GM19239 (cell line): ENCODE results near the gene DCBLD2.

Experiments used
- DNase-seq: peaks from one replicate; pipeline ENCODE4 v3.0.0; 2011; ENCODE audit warnings: low spot score; ENCODE audit not compliant: insufficient read length
- FAIRE-seq: peaks from 2 replicates; lab custom pipeline; 2011; peaks lifted over from hg19 to GRCh38; lab: Jason Lieb, UNC

The DCBLD2 gene

DNA sequence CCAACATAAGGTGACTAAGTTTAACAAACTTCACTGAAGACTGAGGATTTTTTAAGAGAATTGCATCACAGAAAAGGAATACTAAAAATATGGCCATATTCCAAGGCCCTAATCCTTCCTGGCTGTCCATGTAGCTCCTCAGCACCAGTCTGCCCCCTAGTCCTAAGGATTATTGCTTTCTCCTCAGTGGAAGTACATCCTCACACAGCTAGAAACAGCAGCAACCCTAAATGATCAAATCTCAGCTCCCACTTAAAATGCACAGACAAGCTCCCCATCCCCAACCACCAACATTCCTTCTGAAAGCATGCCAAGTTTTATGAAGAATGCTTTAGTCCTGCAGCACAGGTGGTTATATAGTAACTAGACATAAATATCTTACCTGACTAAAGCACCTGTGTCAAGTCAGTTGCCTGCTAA lies 123.7 kb downstream of the DCBLD2 start:
- FAIRE-seq (no peak), DNase-seq (no peak)

DNA sequence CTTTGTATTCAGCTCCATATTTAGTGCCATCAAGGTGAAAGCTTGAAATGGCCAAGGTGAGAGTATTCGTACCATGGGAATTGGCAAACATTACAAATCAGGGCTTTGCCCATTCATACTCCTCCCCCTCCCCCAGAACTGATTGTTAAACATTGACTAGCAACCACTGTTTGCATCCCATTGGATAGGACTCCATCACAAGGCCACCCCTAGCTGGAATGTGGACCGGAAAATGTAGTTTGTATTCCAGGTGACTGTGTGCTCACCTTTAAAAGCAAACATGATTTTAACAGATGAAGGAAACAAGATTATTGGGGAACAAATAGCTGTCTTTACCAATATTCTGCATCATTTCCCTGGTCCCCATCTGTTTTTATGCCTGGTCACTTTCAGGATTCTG lies 124.2 kb downstream of the DCBLD2 start:
- no peak for FAIRE-seq
- no peak for DNase-seq

DNA sequence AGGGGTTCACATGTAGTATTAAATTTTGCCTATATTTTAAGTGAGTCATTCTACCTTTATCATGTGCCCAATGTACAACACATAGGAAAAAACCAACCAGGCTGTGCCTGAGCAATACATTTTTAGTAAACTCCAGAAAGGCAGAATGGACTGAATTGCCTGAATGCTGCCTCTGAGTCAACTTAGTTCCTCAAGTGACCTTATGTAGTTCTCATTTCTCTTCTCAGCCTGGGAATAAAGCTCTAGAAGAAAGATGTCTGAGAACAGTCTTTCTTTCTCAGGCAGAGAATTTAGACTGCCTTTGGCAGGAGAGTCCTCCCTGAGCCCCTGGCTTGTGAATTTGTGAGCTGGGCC lies 125.4 kb downstream of the DCBLD2 start:
- DNase-seq (no peak), FAIRE-seq (no peak)

DNA sequence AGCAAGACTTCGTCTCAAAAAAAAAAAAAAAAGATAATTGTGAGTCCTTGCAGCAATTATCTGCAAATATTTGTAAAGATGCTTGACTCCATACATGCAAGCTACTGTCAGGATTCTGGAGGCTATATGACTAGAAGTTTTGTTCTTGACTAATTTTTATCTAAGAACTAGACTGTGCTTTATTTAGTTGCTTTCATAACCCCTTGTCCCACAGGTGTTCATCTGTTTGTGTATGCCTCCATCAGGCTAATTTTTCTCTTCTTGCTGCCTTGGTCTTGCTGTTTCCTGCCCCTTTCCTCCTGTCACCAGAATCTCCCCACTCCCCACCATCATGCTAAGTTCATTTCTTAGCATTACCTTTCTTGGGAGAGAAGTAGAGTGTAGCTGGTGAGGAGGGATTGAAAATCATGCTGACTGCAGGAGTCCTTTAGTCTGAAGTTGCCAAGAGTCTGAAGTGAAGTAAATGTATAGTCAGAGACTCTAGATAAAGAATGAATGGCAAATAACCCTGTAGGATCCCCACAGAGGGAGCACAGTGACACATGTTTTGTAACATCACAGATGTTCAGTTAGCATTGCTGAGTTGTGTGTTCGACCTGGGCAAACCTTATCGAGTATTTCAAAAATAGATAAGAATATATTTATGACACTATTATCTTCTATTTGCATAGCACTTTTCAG lies 125.9 kb downstream of the DCBLD2 start:
- DNase-seq (no peak), FAIRE-seq (no peak)

DNA sequence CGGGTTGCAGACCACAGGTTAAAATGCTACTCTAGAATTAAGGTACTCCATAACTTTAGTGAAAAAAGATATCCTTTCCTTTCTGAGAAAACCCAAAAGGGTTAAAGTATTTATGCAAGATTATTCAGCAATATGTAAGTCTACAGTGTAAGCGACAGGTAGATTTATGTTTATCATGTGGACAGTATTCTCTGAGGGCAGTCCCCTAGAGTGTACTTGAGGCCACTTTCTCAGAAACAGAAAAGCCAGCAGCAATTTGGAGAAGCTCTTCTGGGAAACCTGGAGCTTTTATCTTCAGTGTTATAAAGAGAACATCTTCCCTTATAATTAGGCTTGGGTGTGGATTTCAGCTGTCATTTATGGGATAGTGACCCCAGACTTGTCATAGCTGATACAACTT lies 129.5 kb downstream of the DCBLD2 start:
- no peak for FAIRE-seq

DNA sequence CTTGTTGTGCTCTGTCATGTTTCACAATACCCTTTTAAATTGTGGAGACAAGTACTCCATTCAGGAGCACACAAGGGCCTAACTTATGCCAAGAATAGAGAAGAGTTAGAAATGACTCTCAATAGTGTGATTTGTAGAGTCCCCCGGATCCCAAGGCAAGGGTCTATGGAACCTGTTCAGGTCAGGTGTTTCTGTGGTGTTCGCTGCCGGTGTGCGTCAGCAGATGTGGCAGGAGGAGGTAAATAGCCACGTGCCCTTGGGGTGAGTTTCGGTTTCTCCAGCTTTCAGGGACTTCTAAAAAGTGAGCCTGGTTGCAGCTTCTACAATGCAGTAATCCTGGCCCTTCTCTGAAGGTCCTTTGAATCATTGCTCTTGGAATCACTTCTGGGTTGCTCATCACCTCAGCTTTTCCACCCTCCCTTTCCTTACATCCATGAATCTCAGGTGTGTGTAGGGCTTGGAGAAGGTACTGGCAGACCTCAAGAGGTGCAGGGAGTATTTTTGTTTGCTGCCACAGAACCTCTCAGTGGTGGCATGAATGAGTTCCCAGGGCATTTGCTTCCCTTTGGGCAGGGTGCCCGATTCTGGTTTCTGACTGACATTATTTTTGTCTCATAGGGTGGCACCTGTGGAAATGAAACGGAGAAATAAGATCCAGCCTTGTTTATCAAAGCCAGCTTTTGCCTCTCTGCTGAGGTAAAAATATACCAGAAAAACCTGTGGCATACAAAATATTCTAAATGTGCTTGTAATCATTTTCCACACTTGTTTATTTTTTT lies 131.0 kb downstream of the DCBLD2 start:
- DNase-seq = no peak
- peak; percentile 53 for FAIRE-seq

More for the DNA sequence above, 129.5 kb downstream of the DCBLD2 start:
- no peak for DNase-seq

DNA sequence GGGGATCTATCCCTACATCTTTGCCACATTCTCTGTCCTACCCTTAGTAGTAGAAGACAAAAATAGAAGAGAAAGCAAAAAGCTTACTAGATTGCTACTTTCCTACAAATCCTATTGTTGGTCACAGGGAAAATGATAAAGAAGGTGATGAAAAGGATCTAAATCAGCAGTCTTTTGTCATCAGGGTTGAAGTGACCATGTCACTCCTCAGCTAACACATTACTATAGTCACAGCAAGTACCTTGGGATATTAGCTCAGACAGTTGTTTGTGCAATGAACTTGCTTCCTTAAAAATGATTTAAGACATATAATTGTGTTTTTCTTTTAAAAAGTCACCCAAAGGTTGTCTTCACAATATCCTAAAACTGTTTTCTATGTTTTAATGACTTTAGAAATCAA lies 132.0 kb downstream of the DCBLD2 start:
- DNase-seq (no peak), FAIRE-seq (no peak)

DNA sequence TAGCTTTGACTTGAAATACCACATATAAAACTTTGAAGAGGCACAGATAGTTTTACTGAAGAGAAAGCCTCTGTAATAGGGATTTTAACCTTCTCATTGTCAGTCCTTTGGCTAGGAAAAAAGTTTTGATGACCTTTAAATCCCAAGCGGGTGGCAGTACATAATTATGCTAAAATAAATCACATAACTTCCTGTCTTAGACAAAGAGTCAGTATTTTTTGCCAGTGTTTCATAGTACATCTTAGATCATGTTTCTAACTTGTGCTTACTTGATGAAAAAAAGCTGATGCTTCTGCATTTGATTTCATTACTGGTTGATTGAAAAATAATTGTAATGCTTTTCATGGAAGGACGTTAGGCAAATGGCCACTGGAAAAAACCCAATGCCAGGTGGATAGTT lies 132.5 kb downstream of the DCBLD2 start:
- FAIRE-seq (peak; percentile 21), DNase-seq (no peak)

DNA sequence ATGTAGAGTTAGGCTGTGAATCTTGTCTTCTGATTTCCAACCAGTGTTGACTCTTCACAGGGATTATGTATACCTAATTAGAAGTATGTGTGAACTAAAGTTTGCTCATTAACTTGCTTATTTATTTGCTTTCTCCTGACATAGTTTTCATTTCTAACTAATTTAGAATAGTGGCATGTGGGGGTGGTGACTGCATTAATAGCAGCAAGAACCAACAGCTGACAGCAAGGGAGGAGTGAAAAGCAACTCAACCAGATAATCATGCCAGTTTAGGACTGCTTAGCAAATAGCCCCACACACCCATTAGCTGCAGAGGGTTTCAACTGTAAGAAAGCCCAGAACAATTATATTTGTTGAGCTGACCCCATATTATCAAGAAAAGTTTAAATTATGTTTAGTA lies 134.6 kb downstream of the DCBLD2 start:
- FAIRE-seq = no peak
- no peak for DNase-seq

DNA sequence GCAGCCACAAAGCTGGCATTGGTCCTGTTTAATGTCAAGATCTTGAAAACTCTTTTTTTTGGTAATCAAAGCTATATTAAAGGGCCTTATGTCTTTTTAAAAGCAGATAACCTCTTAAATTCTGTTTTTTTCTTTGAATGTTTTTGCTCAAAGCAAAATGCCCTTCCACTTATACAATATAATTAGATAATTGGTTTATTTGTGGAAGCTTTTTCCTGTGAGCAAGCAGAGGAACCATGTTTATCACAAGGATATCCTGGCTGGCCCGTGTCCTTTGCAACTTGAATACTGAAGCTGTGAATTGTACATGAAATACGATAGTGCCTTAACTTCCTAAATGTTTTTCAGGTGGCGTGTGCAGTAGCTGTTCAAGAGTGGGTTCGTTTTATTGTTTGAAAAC lies 135.8 kb downstream of the DCBLD2 start:
- DNase-seq = no peak
- FAIRE-seq = no peak

DNA sequence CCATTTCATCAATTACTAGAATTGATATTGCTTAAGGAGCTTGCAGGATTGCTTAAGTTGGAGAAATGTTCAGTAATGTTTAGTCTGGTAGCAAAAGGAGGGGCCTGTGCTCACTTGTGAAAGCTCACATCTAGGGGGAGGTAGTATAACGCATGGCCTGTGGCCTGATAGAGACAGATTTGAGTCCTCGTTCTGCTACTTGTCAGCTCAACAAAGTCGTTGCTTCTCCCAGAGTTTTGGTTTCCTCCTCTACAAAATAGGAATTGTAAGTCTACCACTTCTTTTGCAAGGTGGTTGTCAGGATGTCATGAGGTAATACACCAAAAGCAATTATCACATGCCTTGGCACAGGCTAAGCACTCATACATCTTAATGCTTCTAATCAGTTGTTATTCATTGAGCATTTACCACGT lies 137.0 kb downstream of the DCBLD2 start:
- DNase-seq = no peak
- no peak for FAIRE-seq

DNA sequence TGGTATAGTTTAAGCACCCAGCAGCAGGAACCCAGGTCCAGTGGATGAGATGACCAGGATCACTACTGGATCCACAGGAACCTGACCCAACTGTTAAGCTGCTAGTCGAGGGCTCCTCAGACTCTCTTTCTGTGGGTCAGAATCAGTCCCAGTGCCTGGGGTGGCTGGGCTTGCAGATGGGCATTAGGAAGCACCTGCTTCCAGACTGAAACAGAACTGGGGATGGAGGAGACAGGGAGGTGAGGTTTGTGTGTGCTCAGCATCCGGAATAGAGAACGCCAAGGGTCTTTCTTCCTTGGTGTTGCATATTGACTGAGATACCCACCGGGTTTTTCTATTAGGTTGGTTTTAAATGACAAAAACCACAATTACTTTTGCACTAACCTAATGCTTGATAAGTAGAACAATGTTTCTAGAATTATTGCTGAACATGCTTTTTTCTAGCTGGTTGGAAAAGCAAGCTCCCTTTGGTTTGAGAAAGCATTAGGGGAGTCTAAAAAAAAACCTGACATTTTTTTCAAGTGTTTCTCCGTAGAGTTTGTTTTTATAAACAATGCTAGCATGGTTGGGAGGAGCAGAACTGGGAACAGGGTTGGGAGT lies 137.6 kb downstream of the DCBLD2 start:
- DNase-seq = no peak
- no peak for FAIRE-seq

DNA sequence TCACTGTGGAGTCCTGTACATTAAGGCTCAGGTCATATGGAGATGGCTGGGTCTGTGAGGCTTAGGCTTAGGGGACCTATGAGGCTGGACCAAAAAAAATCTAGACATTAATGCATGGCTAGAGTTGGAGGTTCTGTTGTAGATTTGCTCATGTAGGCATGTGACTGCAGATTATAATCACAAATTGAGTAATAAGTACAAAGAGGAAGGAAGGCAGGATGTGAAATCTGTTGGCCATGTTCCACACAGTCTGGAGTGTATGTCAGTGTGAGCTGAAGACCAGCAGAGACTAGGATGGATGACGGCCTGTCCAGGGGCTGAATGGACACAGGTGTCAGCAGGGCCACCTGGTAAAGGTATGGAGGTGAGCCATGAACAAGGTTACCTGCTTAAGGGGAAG lies 138.4 kb downstream of the DCBLD2 start, which contains the start of gene ST3GAL6:
Gene ST3GAL6, plus strand, starts transcription at position 265 of the 400 bp plus-strand sequence. CDS start 5,101 bp downstream, outside the sequence.
- DNase-seq (no peak), FAIRE-seq (peak; percentile 60)

DNA sequence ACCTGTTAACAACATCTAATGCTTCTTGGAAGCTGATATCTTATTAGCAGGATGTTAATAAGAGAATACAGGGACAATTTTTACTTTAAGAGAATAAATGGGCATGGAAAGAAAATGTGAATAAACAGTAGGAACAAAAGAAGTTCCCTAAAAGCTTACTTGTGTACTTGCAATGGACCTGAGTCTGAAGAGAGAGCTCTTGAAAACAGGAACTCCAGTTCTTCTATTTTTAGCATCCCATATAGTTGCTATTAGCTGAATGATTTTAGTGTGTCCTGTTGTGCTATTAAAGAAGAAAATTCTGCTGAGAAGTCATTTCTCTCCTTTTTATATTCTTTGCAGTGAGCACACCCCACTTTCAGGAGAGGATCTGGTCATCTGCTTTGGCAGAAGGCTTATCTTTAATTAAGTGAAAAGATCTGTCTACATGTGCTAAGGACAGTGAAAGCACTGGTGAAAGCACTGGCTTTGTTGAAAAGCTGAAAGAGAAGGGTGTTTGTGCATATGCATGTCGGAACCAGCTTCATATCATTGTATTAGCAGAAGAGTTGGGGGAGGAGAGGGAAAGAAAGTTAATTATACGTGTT lies 139.8 kb downstream of the DCBLD2 start:
- no peak for FAIRE-seq

DNA sequence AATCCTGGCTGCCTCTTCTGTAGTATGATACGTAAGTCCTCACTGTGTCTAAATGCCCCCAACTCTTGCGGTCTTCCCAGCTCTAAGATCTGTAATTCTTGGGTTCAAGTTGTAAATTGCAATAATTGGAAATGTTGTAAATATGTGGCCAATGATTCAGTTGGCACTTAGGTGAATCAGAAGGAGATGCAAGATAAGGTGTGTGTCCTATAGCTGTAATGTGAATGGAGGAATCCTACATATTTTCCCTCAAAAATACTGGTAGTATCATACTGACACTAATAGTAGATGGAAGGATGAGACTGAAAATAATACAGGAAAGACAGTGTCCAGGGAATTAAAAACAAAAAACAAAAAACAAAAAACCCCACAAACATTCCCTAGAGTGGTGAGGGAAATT lies 141.9 kb downstream of the DCBLD2 start:
- FAIRE-seq = no peak
- no peak for DNase-seq

More for the DNA sequence above, 139.8 kb downstream of the DCBLD2 start:
- no peak for DNase-seq

DNA sequence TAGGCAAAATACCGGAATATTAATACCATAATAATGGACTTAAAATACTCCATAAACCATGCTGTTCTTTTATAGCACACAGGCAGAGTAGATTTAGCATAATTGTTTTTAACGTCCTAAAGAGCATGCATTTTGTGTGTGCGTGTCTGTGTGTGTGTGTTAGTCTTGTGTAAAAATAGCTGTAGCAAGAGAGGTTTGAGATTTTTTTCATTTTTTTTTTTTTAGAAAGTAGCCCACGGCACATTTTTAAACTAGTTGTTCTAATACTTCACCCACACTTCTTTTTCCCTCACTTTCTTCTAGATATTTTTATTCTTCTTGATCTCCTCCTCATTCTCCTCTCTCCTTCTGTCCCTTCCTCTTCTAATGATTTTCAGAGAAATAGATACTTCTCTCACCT lies 145.9 kb downstream of the DCBLD2 start:
- no peak for DNase-seq

DNA sequence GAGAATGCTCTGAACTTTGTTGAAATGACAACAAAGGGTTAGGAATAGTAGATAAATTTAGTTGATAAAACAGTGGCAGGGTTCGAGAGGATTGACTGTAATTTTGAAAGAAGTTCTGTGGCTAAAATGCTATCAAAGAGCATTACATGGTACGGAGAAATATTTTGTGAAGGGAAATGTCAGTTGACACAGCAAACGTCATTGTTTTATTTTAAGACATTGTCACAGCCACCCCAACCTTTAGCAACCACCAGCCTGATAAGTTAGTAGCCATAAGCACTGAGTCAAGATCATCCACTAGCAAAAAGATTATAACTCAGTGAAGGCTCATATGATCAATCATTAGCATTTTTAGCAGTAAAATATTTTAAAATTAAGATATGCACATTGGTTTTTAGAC lies 147.0 kb downstream of the DCBLD2 start:
- FAIRE-seq (peak; percentile 26), DNase-seq (no peak)

More for the DNA sequence above, 145.9 kb downstream of the DCBLD2 start:
- no peak for FAIRE-seq

DNA sequence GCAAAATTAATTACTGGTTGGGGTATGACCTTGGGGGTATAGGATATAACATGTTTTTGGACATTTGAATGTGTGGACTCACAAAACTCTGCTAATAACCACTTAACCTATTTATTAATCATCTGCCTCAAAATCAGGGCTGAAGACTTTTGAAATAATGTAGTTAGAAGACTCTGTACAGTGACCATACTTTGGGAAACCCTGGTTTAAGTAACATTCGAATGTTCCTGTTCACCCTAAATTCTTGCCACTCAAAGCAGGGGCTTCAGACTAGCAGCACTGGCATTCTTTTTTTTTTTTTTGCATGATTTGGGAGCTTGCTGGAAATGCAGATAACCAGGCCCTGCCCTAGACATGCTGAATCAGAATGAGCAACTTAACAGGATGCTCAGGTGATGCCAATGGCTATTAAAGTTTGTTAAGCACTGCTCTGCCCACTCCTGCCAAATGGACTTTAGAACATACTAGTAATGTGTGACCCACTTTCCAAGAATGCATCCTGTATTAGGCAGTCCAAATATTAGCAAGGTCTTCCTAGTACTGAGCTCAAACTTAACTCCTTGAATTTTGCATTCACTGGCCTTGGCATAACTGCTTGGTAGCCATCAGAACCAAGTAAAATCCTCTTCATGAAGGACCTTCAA lies 151.1 kb downstream of the DCBLD2 start:
- DNase-seq (no peak), FAIRE-seq (no peak)

DNA sequence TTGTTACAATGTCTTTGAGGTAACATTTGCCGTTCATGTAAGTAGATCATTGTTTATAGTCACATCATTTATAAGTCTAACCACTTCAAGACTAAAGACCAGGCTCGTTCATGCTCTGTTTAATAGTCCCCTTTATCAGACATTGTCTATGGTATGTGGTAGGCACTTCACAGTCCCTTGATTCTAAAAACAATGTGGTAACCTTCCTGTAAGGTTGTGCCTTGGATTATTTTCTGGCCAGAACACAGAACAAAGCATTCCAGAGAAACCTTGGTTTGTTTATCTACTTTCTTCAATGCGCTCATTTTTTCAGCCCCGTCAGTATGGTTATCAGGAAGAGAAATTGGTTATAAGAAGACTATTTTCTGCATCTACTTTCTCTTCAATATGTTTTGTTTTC lies 154.6 kb downstream of the DCBLD2 start:
- DNase-seq (no peak), FAIRE-seq (no peak)

DNA sequence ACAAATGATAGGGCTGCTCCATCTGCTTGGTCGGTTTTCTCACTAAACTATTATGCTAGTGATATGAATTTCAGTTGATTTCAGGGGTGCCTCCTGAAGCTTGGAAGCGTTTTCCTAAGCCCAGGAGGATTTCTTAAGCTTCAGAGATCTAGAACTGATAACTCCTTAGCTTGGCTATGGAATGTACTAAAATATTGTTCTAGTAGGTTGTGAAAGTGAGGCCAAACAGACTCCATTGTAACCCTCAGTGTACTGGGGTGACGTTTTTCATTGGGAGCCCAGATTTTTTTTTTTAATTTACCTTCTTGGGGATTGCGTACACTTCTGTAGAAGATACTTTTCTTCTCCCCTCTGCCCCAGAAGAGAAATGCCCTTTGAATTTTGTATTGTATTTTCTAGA lies 155.4 kb downstream of the DCBLD2 start:
- FAIRE-seq (no peak), DNase-seq (no peak)
